Mesendoderm (in vitro differentiated cells): Measurements from ENCODE around the gene PPFIBP1.

ENCODE experiments used
- DNase-seq: peaks from one replicate; pipeline ENCODE4 v3.0.0; 2013
- H2AK5ac ChIP-seq: 2 replicates; pipeline ENCODE4 v1.6.1; 2013; ENCODE audit warnings: low read length, inconsistent platforms
- H2BK120ac ChIP-seq: 2 replicates; pipeline ENCODE4 v1.6.1; 2013; ENCODE audit warnings: low read depth, mild to moderate bottlenecking, low read length, moderate library complexity, mixed read lengths
- H2BK15ac ChIP-seq: replicated peaks from 2 replicates; pipeline ENCODE4 v1.6.1; 2013; ENCODE audit warnings: low read depth, mild to moderate bottlenecking, moderate library complexity
- H2BK5ac ChIP-seq: 2 replicates; pipeline ENCODE4 v1.6.1; 2013; ENCODE audit warnings: low read length, inconsistent platforms
- H3K18ac ChIP-seq: 2 replicates; pipeline ENCODE4 v1.6.1; 2013; ENCODE audit warnings: mild to moderate bottlenecking, low read length, mixed read lengths
- H3K23ac ChIP-seq: one replicate; pipeline ENCODE4 v1.6.1; 2013; ENCODE audit warnings: low read length
- H3K27ac ChIP-seq: 2 replicates; pipeline ENCODE4 v1.5.1; 2013; ENCODE audit warnings: low read depth, mild to moderate bottlenecking, inconsistent platforms, low read length, moderate library complexity
- H3K27me3 ChIP-seq: 2 replicates; pipeline ENCODE4 v1.6.1; 2013; ENCODE audit warnings: low read length, control low read depth, mild to moderate bottlenecking, inconsistent platforms; ENCODE audit not compliant: insufficient read depth, poor library complexity
- H3K36me3 ChIP-seq: 2 replicates; pipeline ENCODE4 v1.6.1; 2013; ENCODE audit warnings: low read length, inconsistent platforms; ENCODE audit not compliant: control insufficient read depth, insufficient read depth
- H3K4ac ChIP-seq: one replicate; pipeline ENCODE4 v1.6.1; 2013; ENCODE audit warnings: low read depth, mild to moderate bottlenecking, low read length, moderate library complexity
- H3K4me1 ChIP-seq: 2 replicates; pipeline ENCODE4 v1.6.1; 2013; ENCODE audit warnings: low read depth, low read length, inconsistent platforms; ENCODE audit not compliant: control insufficient read depth
- H3K4me2 ChIP-seq: 2 replicates; pipeline ENCODE4 v1.6.1; 2013; ENCODE audit warnings: low read length
- H3K4me3 ChIP-seq: 2 replicates; pipeline ENCODE4 v1.5.1; 2013; ENCODE audit warnings: mild to moderate bottlenecking, low read length
- H3K56ac ChIP-seq: one replicate; pipeline ENCODE4 v1.6.1; 2013; ENCODE audit warnings: low read length
- H3K79me1 ChIP-seq: 2 replicates; pipeline ENCODE4 v1.6.1; 2013; ENCODE audit warnings: low read length, inconsistent platforms
- H3K79me2 ChIP-seq: 2 replicates; pipeline ENCODE4 v1.6.1; 2013; ENCODE audit warnings: mild to moderate bottlenecking, low read length; ENCODE audit not compliant: control insufficient read depth, insufficient read depth
- H3K9ac ChIP-seq: 2 replicates; pipeline ENCODE4 v1.6.1; 2013; ENCODE audit warnings: low read length, inconsistent platforms
- H4K5ac ChIP-seq: one replicate; pipeline ENCODE4 v1.6.1; 2013; ENCODE audit warnings: low read length
- H4K8ac ChIP-seq: one replicate; pipeline ENCODE4 v1.6.1; 2013; ENCODE audit warnings: low read depth, mild to moderate bottlenecking, control low read depth, low read length, moderate library complexity
- WGBS: extraction: QIAGEN DNeasy Blood & Tissue Kit; methylation state at CpG from one replicate; pipeline ENCODE4 v1.1.7; 2013; ENCODE audit warnings: low lambda C conversion rate, missing lambda C conversion rate; ENCODE audit not compliant: insufficient coverage; ENCODE audit errors: extremely low coverage; 5-methylcytosine and 5-hydroxymethylcytosine counted together

The PPFIBP1 gene

DNA sequence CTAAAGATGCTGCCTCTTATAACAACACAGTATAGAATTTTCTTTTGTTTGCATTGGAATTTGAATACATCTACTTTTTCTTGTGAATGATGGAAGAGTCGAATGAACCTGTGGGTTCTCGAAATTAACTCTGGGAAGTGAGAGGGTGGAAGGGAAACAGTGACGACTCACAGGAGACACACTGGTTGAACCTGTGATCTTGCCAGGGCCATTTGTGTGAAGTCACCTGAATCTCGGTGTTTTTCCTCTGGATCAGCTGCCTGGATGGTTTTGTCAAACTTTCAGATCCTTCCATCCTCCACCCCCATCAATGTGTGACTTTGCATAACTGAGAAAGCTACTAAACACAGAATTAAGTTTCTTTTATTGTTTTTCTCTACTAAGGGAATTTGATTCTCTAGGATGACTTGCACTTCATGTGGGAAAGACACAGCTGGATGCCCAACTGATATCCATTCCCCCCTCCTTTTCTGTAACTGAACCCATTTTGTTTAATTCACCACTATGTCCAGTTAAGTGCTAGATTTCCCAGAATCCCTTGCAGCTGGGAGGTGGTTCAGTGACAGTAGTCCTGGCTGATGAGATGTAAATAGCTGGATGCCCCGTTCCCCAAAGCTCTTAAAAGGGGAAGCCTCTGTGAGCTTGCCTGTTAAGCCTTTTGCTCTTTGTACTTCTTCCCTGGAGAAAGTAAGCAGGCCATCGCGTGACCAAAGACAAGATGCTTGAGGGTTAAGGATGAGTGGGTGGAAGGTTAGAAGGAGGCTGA lies 6.3 kb downstream of the PPFIBP1 start:
- no peak overlapping the region for H3K9ac ChIP-seq
- H2BK5ac ChIP-seq, result no peak overlapping the region
- H3K23ac ChIP-seq, result no peak overlapping the region
- no peak overlapping the region for H2BK120ac ChIP-seq
- no peak overlapping the region for H3K56ac ChIP-seq
- H4K8ac ChIP-seq, result no peak overlapping the region
- no peak overlapping the region for H3K4me3 ChIP-seq
- WGBS, result no CpG with 5 or more reads among the region's 7 CpGs
- no peaks in the 10 kb centered on the region for H3K27me3 ChIP-seq
- no peaks in the 10 kb centered on the region for H3K36me3 ChIP-seq
- H3K79me1 ChIP-seq, result peaks cover 31% of the 10 kb centered on the region
- H3K27ac ChIP-seq, result no peak overlapping the region
- no peak overlapping the region for H4K5ac ChIP-seq
- H3K4me1 ChIP-seq, result peaks cover 4% of the 10 kb centered on the region
- peak; percentile 41 for DNase-seq
- H2BK15ac ChIP-seq, result no peak overlapping the region
- no peak overlapping the region for H3K4me2 ChIP-seq
- no peak overlapping the region for H2AK5ac ChIP-seq
- H3K18ac ChIP-seq, result no peak overlapping the region
- H3K79me2 ChIP-seq, result peaks cover 61% of the 10 kb centered on the region
- no peak overlapping the region for H3K4ac ChIP-seq

DNA sequence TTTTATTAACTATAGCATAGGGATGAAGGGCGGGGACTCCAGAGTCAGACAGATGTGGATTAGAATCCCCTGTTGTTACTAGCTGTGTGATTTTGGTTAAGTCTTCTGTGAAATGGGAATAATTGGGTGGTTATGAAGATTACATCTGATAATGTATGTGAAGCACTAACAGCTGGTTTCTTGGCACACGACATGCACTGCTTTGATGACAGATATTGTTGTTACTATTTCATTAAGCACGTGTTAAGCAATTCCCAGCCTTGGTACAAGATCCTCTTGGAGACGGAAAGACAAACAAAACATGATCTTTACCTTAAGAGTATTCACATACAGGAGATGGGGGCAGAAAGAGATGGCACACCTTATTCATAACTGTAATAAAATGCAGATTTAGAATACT lies 7.9 kb downstream of the PPFIBP1 start:
- Histone ChIP-seq H3K4me3 (no peak overlapping the region), H2AK5ac (no peak overlapping the region), H3K4me1 (peaks cover 4% of the 10 kb centered on the region), H2BK15ac (no peak overlapping the region), H2BK120ac (no peak overlapping the region), H3K4me2 (no peak overlapping the region), H3K27ac (no peak overlapping the region), H3K56ac (no peak overlapping the region), H3K27me3 (no peaks in the 10 kb centered on the region), H3K79me1 (peaks cover 42% of the 10 kb centered on the region), H3K9ac (no peak overlapping the region), H3K79me2 (peaks cover 69% of the 10 kb centered on the region), H4K5ac (no peak overlapping the region), H3K36me3 (no peaks in the 10 kb centered on the region), H2BK5ac (no peak overlapping the region), H4K8ac (no peak overlapping the region), H3K4ac (no peak overlapping the region), H3K18ac (no peak overlapping the region), H3K23ac (no peak overlapping the region)
- no CpG with 5 or more reads among the region's 4 CpGs for WGBS
- no peak for DNase-seq

DNA sequence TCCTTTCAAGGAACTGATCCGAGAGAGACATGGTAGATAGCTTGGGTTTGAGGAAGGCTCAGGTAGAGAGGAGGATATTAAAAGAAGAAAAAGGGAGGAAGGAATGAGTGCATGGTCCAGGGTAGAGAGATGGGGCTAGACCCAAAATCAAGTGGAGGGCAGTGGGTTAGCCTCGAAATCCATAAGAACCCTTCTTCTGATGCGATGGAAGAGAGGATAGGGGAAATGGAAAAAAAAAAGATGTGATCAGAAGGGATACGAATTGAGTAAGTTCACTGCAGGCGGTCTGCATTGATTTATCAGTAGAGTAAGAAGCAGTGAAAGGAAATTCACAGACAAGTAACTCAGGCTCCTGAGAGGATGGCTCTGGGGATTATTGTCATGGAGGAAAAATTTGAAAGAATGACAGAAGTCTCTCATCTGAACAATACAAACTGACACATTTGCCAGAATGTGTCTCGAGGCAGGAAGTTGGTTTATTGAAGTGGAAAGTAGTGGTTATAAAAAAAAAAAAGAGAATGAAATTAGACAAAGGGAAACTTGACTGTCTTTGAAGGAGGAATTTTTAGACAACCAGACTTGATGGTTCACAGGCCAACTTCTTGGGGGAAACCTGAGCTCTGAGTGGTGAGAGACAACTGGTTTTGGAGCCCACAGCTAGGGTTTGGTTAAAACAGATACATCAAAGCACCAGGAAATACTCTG lies 10.2 kb downstream of the PPFIBP1 start:
- H3K56ac ChIP-seq, result no peak overlapping the region
- H3K79me1 ChIP-seq, result peaks cover 37% of the 10 kb centered on the region
- H3K27ac ChIP-seq, result no peak overlapping the region
- no peak overlapping the region for H4K8ac ChIP-seq
- no peak for DNase-seq
- H2BK15ac ChIP-seq, result no peak overlapping the region
- H3K4ac ChIP-seq, result no peak overlapping the region
- H2BK5ac ChIP-seq, result no peak overlapping the region
- H4K5ac ChIP-seq, result no peak overlapping the region
- no peak overlapping the region for H3K18ac ChIP-seq
- no peaks in the 10 kb centered on the region for H3K27me3 ChIP-seq
- H2AK5ac ChIP-seq, result no peak overlapping the region
- peaks cover 8% of the 10 kb centered on the region for H3K4me1 ChIP-seq
- H3K79me2 ChIP-seq, result peaks cover 72% of the 10 kb centered on the region
- no CpG with 5 or more reads among the region's 6 CpGs for WGBS
- no peak overlapping the region for H2BK120ac ChIP-seq
- H3K23ac ChIP-seq, result no peak overlapping the region
- H3K4me2 ChIP-seq, result no peak overlapping the region
- H3K4me3 ChIP-seq, result no peak overlapping the region
- H3K9ac ChIP-seq, result no peak overlapping the region
- H3K36me3 ChIP-seq, result no peaks in the 10 kb centered on the region

DNA sequence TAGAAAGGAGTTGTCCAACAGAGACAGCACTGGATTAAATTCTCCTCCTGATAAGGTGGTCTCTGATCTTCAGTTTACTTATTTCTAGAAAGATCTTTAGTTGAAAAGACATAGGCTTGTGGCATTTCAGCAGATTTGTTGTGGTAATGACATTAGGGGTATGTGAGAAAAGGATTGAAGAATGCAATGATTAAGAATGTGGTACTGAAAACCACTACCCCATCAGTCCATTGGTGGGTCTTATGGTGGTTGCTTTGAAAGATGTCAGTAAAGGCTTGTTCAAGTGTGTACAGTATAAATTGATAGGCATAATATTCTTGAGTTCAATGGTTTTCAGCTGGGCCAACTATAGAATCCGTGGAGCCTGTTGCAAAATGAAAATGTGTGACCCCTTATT lies 10.8 kb downstream of the PPFIBP1 start:
- H3K27ac ChIP-seq, result no peak overlapping the region

DNA sequence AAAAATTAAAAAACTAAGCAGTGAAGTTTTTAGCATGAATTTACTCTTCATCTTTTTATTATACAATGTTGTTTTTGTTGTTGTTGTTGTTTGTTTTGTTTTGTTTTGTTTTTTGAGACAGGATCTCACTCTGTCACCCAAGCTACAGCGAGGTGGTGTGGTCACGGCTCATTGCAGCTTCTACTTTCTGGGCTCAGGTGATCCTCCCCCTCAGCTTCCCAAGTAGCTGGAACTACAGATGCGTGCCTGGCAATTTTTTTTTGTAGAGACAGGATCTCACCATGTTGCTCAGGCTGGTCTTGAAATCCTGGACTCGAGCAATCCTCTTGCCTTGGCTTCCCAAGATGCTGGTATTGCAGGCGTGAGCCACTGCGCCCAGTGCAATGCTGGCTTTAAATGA lies 11.3 kb downstream of the PPFIBP1 start:
- no peaks in the 10 kb centered on the region for H3K36me3 ChIP-seq
- no CpG with 5 or more reads among the region's 6 CpGs for WGBS
- no peaks in the 10 kb centered on the region for H3K27me3 ChIP-seq
- no peak overlapping the region for H3K56ac ChIP-seq
- no peak overlapping the region for H3K4ac ChIP-seq
- no peak for DNase-seq
- no peak overlapping the region for H2BK120ac ChIP-seq
- peaks cover 8% of the 10 kb centered on the region for H3K4me1 ChIP-seq
- no peak overlapping the region for H4K8ac ChIP-seq
- H3K79me1 ChIP-seq, result peaks cover 37% of the 10 kb centered on the region
- peaks cover 70% of the 10 kb centered on the region for H3K79me2 ChIP-seq
- no peak overlapping the region for H3K23ac ChIP-seq
- H3K4me2 ChIP-seq, result no peak overlapping the region
- no peak overlapping the region for H2BK5ac ChIP-seq
- H3K27ac ChIP-seq, result no peak overlapping the region
- H2BK15ac ChIP-seq, result no peak overlapping the region
- H2AK5ac ChIP-seq, result no peak overlapping the region
- H3K4me3 ChIP-seq, result no peak overlapping the region
- H3K18ac ChIP-seq, result no peak overlapping the region
- no peak overlapping the region for H4K5ac ChIP-seq
- H3K9ac ChIP-seq, result no peak overlapping the region

More for the DNA sequence above, 10.8 kb downstream of the PPFIBP1 start:
- H3K4me1 ChIP-seq, result peaks cover 8% of the 10 kb centered on the region
- H2AK5ac ChIP-seq, result no peak overlapping the region
- no peak overlapping the region for H2BK5ac ChIP-seq
- H4K8ac ChIP-seq, result no peak overlapping the region
- no peak overlapping the region for H3K56ac ChIP-seq
- no peak overlapping the region for H3K9ac ChIP-seq
- no CpG with 5 or more reads among the region's 1 CpG for WGBS
- no peaks in the 10 kb centered on the region for H3K27me3 ChIP-seq
- H3K36me3 ChIP-seq, result no peaks in the 10 kb centered on the region
- H3K4ac ChIP-seq, result no peak overlapping the region
- H2BK15ac ChIP-seq, result no peak overlapping the region
- no peak overlapping the region for H3K23ac ChIP-seq
- no peak overlapping the region for H3K4me3 ChIP-seq
- H2BK120ac ChIP-seq, result no peak overlapping the region
- DNase-seq, result no peak
- peaks cover 37% of the 10 kb centered on the region for H3K79me1 ChIP-seq
- H3K18ac ChIP-seq, result no peak overlapping the region
- H3K4me2 ChIP-seq, result no peak overlapping the region
- H3K79me2 ChIP-seq, result peaks cover 69% of the 10 kb centered on the region
- H4K5ac ChIP-seq, result no peak overlapping the region
